Activated CD4-positive, alpha-beta T cell treated with anti-CD3 and anti-CD28 coated beads, Interleukin-2, amount 10 ng/mL, durations not matched to agents 7 days and 5 days (primary cell): ENCODE results near the gene NPFFR1. TPM values are rescaled to one million over a fixed set of nuclear protein-coding genes. Genes with fewer than 3 reads are reported as not detected.

ENCODE experiments used
- CTCF ChIA-PET: fragments of 350-600 bp; sonication (Branson Sonifier 250); formaldehyde crosslinking; loops from one replicate; lab custom pipeline; 2021; ENCODE audit warnings: antibody characterized with exemption; lab: Charles Lee
- POLR2A ChIA-PET: fragments of 350-600 bp; sonication (Branson Sonifier 250); formaldehyde crosslinking; loops from one replicate; lab custom pipeline; 2021; ENCODE audit warnings: antibody characterized with exemption; lab: Charles Lee
- DNase-seq: peaks from one replicate; pipeline ENCODE4 v3.0.0-alpha.2; 2020
- H3K27ac Mint-ChIP-seq: one replicate; pipeline ENCODE4 v1.8.0; 2021; ENCODE audit warnings: mild to moderate bottlenecking, moderate library complexity, mixed read lengths
- H3K27me3 Mint-ChIP-seq: one replicate; pipeline ENCODE4 v1.8.0; 2021; ENCODE audit warnings: mixed read lengths
- H3K36me3 Mint-ChIP-seq: one replicate; pipeline ENCODE4 v1.8.0; 2021; ENCODE audit warnings: low read depth, mixed read lengths
- H3K4me1 Mint-ChIP-seq: one replicate; pipeline ENCODE4 v1.8.0; 2021; ENCODE audit warnings: mixed read lengths
- H3K4me3 Mint-ChIP-seq: one replicate; pipeline ENCODE4 v1.8.0; 2021; ENCODE audit warnings: mild to moderate bottlenecking, moderate library complexity, mixed read lengths
- H3K9me3 Mint-ChIP-seq: one replicate; pipeline ENCODE4 v1.8.0; 2021; ENCODE audit warnings: mixed read lengths
- total RNA-seq, 2 experiments: library from RNA; stranded (reverse); gene quantifications; one replicate each; pipeline ENCODE4 v1.2.3, GENCODE V29; 2021

Gene NPFFR1
- total RNA-seq, 2 experiments from 2014 or later: not detected

GRCh38 chr10:70221030-70221429, 62.8 kb downstream of the NPFFR1 start:
- H3K27ac Mint-ChIP-seq: peak overlapping the region; percentile 68
- peak overlapping the region; percentile 7 for H3K4me3 Mint-ChIP-seq
- ChIA-PET POLR2A (interaction anchor here (0.8 to 1.0 kb wide), 2 partner anchors 144 to 167 kb away, joined by 3 to 13 read pairs; no protein-coding TSS in a partner anchor), CTCF (interaction anchor here (0.5 to 5.3 kb wide), 21 partner anchors 9 to 194 kb away, joined by 3 to 79 read pairs (median 6); partner anchors contain the start of genes EIF4EBP2 and PPA1)
- H3K36me3 Mint-ChIP-seq: peaks cover 10% of the 10 kb centered on the region
- no peaks in the 10 kb centered on the region for H3K9me3 Mint-ChIP-seq
- peaks cover 23% of the 10 kb centered on the region for H3K4me1 Mint-ChIP-seq
- DNase-seq: no peak
- H3K27me3 Mint-ChIP-seq: no peaks in the 10 kb centered on the region

GRCh38 chr10:70212879-70213278, 70.9 kb downstream of the NPFFR1 start:
- ChIA-PET POLR2A (no interaction called here), CTCF (no interaction called here)
- H3K9me3 Mint-ChIP-seq: no peaks in the 10 kb centered on the region
- H3K27ac Mint-ChIP-seq: no peak overlapping the region
- H3K36me3 Mint-ChIP-seq: peaks cover 24% of the 10 kb centered on the region
- no peaks in the 10 kb centered on the region for H3K4me1 Mint-ChIP-seq
- H3K4me3 Mint-ChIP-seq: no peak overlapping the region
- H3K27me3 Mint-ChIP-seq: no peaks in the 10 kb centered on the region
- no peak for DNase-seq

- Mint-ChIP-seq H3K4me1 (no peaks in the 10 kb centered on the region), H3K36me3 (peaks cover 27% of the 10 kb centered on the region), H3K27me3 (no peaks in the 10 kb centered on the region), H3K9me3 (no peaks in the 10 kb centered on the region), H3K27ac (no peak overlapping the region), H3K4me3 (no peak overlapping the region)
- ChIA-PET POLR2A (no interaction called here), CTCF (no interaction called here)
- no peak for DNase-seq
Observed at GRCh38 chr10:70212277-70212676, 71.5 kb downstream of the NPFFR1 start.

GRCh38 chr10:70206762-70207161, 77.0 kb downstream of the NPFFR1 start:
- no peak for DNase-seq
- H3K27me3 Mint-ChIP-seq: no peaks in the 10 kb centered on the region
- no peak overlapping the region for H3K27ac Mint-ChIP-seq
- H3K36me3 Mint-ChIP-seq: peaks cover 14% of the 10 kb centered on the region
- no peaks in the 10 kb centered on the region for H3K4me1 Mint-ChIP-seq
- no peak overlapping the region for H3K4me3 Mint-ChIP-seq
- ChIA-PET POLR2A (no interaction called here), CTCF (interaction anchor here (1.2 to 1.3 kb wide), 3 partner anchors 15 to 60 kb away, joined by 3 to 5 read pairs (median 5); partner anchors contain the start of gene TYSND1)
- no peaks in the 10 kb centered on the region for H3K9me3 Mint-ChIP-seq

GRCh38 chr10:70201105-70201504, 82.7 kb downstream of the NPFFR1 start:
- no peaks in the 10 kb centered on the region for H3K27me3 Mint-ChIP-seq
- no peaks in the 10 kb centered on the region for H3K9me3 Mint-ChIP-seq
- ChIA-PET CTCF (interaction anchor here (0.7 kb wide), 1 partner anchor 19 kb away, joined by 3 read pairs; no protein-coding TSS in a partner anchor), POLR2A (no interaction called here)
- no peak overlapping the region for H3K4me3 Mint-ChIP-seq
- no peak for DNase-seq
- peaks cover 42% of the 10 kb centered on the region for H3K36me3 Mint-ChIP-seq
- peaks cover 43% of the 10 kb centered on the region for H3K4me1 Mint-ChIP-seq
- H3K27ac Mint-ChIP-seq: no peak overlapping the region

- H3K4me1 Mint-ChIP-seq: peaks cover 43% of the 10 kb centered on the region
- no peak overlapping the region for H3K4me3 Mint-ChIP-seq
- ChIA-PET CTCF (interaction anchor here (0.6 to 1.8 kb wide), 5 partner anchors 8 to 165 kb away, joined by 3 to 6 read pairs (median 4); no protein-coding TSS in a partner anchor), POLR2A (interaction anchor here (0.6 kb wide), 1 partner anchor 126 kb away, joined by 3 read pairs; no protein-coding TSS in a partner anchor)
- H3K9me3 Mint-ChIP-seq: no peaks in the 10 kb centered on the region
- H3K36me3 Mint-ChIP-seq: peaks cover 38% of the 10 kb centered on the region
- peak overlapping the region; percentile 54 for H3K27ac Mint-ChIP-seq
- no peaks in the 10 kb centered on the region for H3K27me3 Mint-ChIP-seq
- peak; percentile 14 for DNase-seq
Observed at GRCh38 chr10:70198696-70199466, 84.9 kb downstream of the NPFFR1 start.

Other genes starting within 250 kb of the NPFFR1 start
- 1 to 10 TPM; 4.9 to 5.0 TPM for gene MACROH2A2, start 231.2 kb downstream of the NPFFR1 start, total RNA-seq
- 1 to 10 TPM; 2.5 to 3.3 TPM for gene AIFM2, start 151.2 kb downstream of the NPFFR1 start, total RNA-seq
- gene TYSND1, start 137.3 kb downstream of the NPFFR1 start, total RNA-seq: 10 to 100 TPM; 11.6 to 14.3 TPM
- gene SAR1A, start 113.5 kb downstream of the NPFFR1 start, total RNA-seq: 100 to 1,000 TPM; 102 to 119 TPM
- gene PPA1, start 50.6 kb downstream of the NPFFR1 start, total RNA-seq: 100 to 1,000 TPM; 124 to 132 TPM
- gene LRRC20, start 98.6 kb upstream of the NPFFR1 start, total RNA-seq: 10 to 100 TPM; 13.2 to 14.9 TPM
- gene EIF4EBP2, start 120.1 kb upstream of the NPFFR1 start, total RNA-seq: 10 to 100 TPM; 56.1 to 68.7 TPM
- gene NODAL, start 157.7 kb upstream of the NPFFR1 start, total RNA-seq: not detected
- 1 to 10 TPM; 1.2 to 1.5 TPM for gene PALD1, start 194.8 kb upstream of the NPFFR1 start, total RNA-seq